Body of pancreas (tissue), 4 donors: ENCODE results near the gene CP.

Experiments used
- POLR2A ChIP-seq, 3 donors: fragments of 450-650 bp; IDR thresholded peaks; one replicate each; pipeline ENCODE4 v1.6.1; 2016; ENCODE audit warnings: antibody characterized with exemption in 3 of 3, mild to moderate bottlenecking in 2 of 3
- TF ChIP-seq, protein P1 (sequence below), 7 experiments: fragments of 450-650 bp in 4 of 7; fragments of 200-600 bp in 3 of 7; sonication (generic) in 3 of 7; IDR thresholded peaks; one replicate each; pipeline ENCODE4 v1.5.1; 2016 to 2019; ENCODE audit warnings: antibody characterized with exemption in 7 of 7

DNA sequence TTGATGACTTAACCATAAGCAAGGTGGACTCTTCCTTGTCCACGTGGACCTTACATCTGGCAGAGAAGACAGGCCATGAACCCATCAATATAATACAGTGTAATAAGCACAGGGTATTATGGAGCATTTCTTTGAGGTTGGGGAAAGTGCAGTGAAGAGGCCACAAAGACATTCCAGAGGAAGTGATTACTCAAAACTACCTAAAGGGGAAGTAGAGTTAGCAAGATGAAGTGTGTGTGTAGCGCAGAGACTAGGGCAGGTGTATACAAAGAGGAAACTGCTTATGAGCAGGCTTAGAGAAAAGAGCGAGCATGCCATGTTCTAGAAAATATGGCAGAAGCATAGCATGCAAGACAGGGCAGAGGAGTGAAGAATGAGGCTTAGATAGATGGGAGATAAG is 17.9 kb downstream of the CP start:
- TF ChIP-seq, protein P1, sequence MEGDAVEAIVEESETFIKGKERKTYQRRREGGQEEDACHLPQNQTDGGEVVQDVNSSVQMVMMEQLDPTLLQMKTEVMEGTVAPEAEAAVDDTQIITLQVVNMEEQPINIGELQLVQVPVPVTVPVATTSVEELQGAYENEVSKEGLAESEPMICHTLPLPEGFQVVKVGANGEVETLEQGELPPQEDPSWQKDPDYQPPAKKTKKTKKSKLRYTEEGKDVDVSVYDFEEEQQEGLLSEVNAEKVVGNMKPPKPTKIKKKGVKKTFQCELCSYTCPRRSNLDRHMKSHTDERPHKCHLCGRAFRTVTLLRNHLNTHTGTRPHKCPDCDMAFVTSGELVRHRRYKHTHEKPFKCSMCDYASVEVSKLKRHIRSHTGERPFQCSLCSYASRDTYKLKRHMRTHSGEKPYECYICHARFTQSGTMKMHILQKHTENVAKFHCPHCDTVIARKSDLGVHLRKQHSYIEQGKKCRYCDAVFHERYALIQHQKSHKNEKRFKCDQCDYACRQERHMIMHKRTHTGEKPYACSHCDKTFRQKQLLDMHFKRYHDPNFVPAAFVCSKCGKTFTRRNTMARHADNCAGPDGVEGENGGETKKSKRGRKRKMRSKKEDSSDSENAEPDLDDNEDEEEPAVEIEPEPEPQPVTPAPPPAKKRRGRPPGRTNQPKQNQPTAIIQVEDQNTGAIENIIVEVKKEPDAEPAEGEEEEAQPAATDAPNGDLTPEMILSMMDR (IDR thresholded peaks at IDR 0.05) = no peak
- TF ChIP-seq POLR2A (IDR thresholded peaks at IDR 0.05) = no peak
